Fibroblast of lung (primary cell): ENCODE measurements around the gene ARMC8. TPM values are rescaled to one million over a fixed set of nuclear protein-coding genes. Genes with fewer than 3 reads are reported as not detected.

Experiments
- DNase-seq, 2 donors: peaks; one replicate each; pipeline versions ENCODE4 v3.0.0 to v3.0.0-alpha.2; 2010; ENCODE audit warnings: low read depth in 2 of 2
- H2AFZ ChIP-seq: 2 replicates; pipeline ENCODE4 v1.5.1; 2012; ENCODE audit warnings: low read length, control low read depth, inconsistent platforms
- H3K27ac ChIP-seq: 2 replicates; pipeline ENCODE4 v1.5.1; 2011; ENCODE audit warnings: low read length, control low read depth; ENCODE audit not compliant: insufficient read depth
- H3K27me3 ChIP-seq: 2 replicates; pipeline ENCODE4 v1.5.1; 2011; ENCODE audit warnings: mild to moderate bottlenecking, low read length; ENCODE audit not compliant: control insufficient read depth, insufficient read depth
- H3K36me3 ChIP-seq: 2 replicates; pipeline ENCODE4 v1.5.1; 2011; ENCODE audit warnings: low read length; ENCODE audit not compliant: control insufficient read depth, insufficient read depth
- H3K4me1 ChIP-seq: 2 replicates; pipeline ENCODE4 v1.5.1; 2011; ENCODE audit warnings: low read length; ENCODE audit not compliant: control insufficient read depth, insufficient read depth; ENCODE audit errors: extremely low read depth
- H3K4me2 ChIP-seq: 2 replicates; pipeline ENCODE4 v1.5.1; 2011; ENCODE audit warnings: low read length, control low read depth; ENCODE audit not compliant: insufficient read depth; ENCODE audit errors: extremely low read depth
- H3K4me3 ChIP-seq, 4 experiments: fragments of 200-600 bp in 1 of 4; sonication (generic) in 1 of 4; replicated peaks in 1 of 4; 2 replicates each; pipeline ENCODE4 v1.5.1; 2011 to 2016; ENCODE audit warnings: low read length in 4 of 4, low read depth in 3 of 4, mild to moderate bottlenecking in 3 of 4, control low read depth in 2 of 4, inconsistent platforms in 1 of 4, mixed read lengths in 1 of 4; ENCODE audit not compliant: insufficient read depth in 1 of 4; ENCODE audit errors: control extremely low read depth in 1 of 4
- H3K79me2 ChIP-seq: 2 replicates; pipeline ENCODE4 v1.5.1; 2012; ENCODE audit warnings: mild to moderate bottlenecking, low read length, inconsistent platforms; ENCODE audit not compliant: control insufficient read depth, insufficient read depth
- H3K9ac ChIP-seq: 2 replicates; pipeline ENCODE4 v1.5.1; 2011; ENCODE audit warnings: mild to moderate bottlenecking, low read length, control low read depth; ENCODE audit not compliant: insufficient read depth
- H3K9me3 ChIP-seq: 2 replicates; pipeline ENCODE4 v1.5.1; 2012; ENCODE audit warnings: low read depth, low read length; ENCODE audit not compliant: control insufficient read depth, insufficient read depth
- H4K20me1 ChIP-seq: 2 replicates; pipeline ENCODE4 v1.5.1; 2011; ENCODE audit warnings: low read length; ENCODE audit not compliant: control insufficient read depth, insufficient read depth; ENCODE audit errors: extremely low read depth
- CTCF ChIP-seq, 2 donors: IDR thresholded peaks in 1 of 2; conservative IDR thresholded peaks in 1 of 2; 1 replicate in 1 of 2; 2 replicates in 1 of 2; pipeline ENCODE4 v1.5.1; 2011 to 2012; ENCODE audit warnings: low read length in 2 of 2, control low read depth in 1 of 2, inconsistent platforms in 1 of 2, low read depth in 1 of 2, mild to moderate bottlenecking in 1 of 2
- EZH2 ChIP-seq: IDR thresholded peaks from 2 replicates; pipeline ENCODE4 v1.5.1; 2012; ENCODE audit warnings: low read length, control low read depth, mild to moderate bottlenecking; ENCODE audit errors: missing control alignments
- polyA plus RNA-seq, 2 donors: library from polyadenylated mRNA; depleted of rRNA in 1 of 2; stranded (reverse) in 1 of 2; unstranded in 1 of 2; fragments of >200 nt; gene quantifications; 2 replicates each; pipeline ENCODE4 v1.2.1, GENCODE V29; 2011 to 2012; ENCODE audit warnings: missing spikeins in 1 of 2
- total RNA-seq: library from RNA; depleted of rRNA; stranded (reverse); fragments of >200 nt; gene quantifications from 2 replicates; pipeline ENCODE4 v1.2.1, GENCODE V29; 2014

Gene ARMC8
- total and polyA plus RNA-seq, 2 donors (not counting 1 experiment from before 2014, with no cell fraction given), result 44.7 to 45.9 TPM

DNA sequence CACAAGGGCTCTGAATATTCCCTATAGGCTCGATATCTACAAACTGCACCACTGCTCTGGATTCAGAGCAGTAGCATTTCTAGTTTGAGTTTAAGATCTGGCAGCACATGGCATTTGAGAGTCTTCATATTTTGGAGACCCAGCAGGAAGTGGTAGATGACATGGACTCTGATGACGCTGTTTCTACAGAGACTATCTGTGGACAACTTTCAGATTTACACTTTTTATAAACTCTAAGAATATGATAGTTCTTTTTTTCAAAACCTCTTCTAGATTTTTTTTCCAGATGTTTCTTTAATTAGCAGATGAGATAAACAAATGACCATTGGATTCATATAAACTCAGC lies 35.8 kb downstream of the ARMC8 start:
- Histone ChIP-seq H3K9me3 (no peaks in the 10 kb centered on the region), H2AFZ (no peak overlapping the region), H3K4me1 (no peaks in the 10 kb centered on the region), H3K27ac (no peak overlapping the region), H3K36me3 (peaks cover 6% of the 10 kb centered on the region), H3K9ac (no peak overlapping the region), H3K4me2 (no peak overlapping the region), H4K20me1 (no peaks in the 10 kb centered on the region), H3K79me2 (no peaks in the 10 kb centered on the region), H3K27me3 (no peaks in the 10 kb centered on the region), H3K4me3 (no peak overlapping the region)
- TF ChIP-seq EZH2 (no peak), CTCF (conservative IDR thresholded peaks at IDR 0.05 in 1 of 2, IDR thresholded peaks at IDR 0.05 in 1 of 2; ENCODE audit: low read depth in 1 of 2, low read length in 2 of 2) (no peak)
- DNase-seq, result no peak

DNA sequence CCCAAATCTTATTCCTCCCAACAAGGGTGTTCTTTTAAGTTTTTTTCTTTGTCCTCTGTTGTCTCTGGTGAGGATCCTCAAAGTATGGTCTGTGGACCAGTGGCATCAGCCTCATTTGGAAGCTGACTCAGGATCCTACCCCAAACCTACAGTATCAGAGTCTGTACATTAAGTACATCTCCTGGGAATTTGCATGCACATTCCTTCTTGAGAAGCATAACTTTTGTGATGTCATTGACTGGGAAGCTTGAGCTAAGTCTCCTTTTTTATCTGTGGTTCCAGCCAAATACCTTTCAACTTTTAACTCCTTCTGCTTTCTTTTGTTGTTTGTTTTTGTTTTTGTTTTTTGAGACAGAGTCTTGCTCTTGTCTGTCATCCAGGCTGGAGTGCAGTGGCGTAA lies 40.5 kb downstream of the ARMC8 start:
- H3K9ac ChIP-seq, result no peak overlapping the region
- H2AFZ ChIP-seq, result no peak overlapping the region
- H3K4me2 ChIP-seq, result no peak overlapping the region
- no peaks in the 10 kb centered on the region for H3K9me3 ChIP-seq
- TF ChIP-seq EZH2 (no peak), CTCF (conservative IDR thresholded peaks at IDR 0.05 in 1 of 2, IDR thresholded peaks at IDR 0.05 in 1 of 2; ENCODE audit: low read depth in 1 of 2, low read length in 2 of 2) (no peak)
- H3K4me1 ChIP-seq, result no peaks in the 10 kb centered on the region
- peak; percentile 21 to 78 for DNase-seq
- H3K79me2 ChIP-seq, result no peaks in the 10 kb centered on the region
- no peaks in the 10 kb centered on the region for H4K20me1 ChIP-seq
- H3K36me3 ChIP-seq, result peaks cover 6% of the 10 kb centered on the region
- no peak overlapping the region for H3K4me3 ChIP-seq
- H3K27ac ChIP-seq, result no peak overlapping the region
- H3K27me3 ChIP-seq, result no peaks in the 10 kb centered on the region

GRCh38 chr3:138230525-138230924 lies 43.4 kb downstream of the ARMC8 start:
- Histone ChIP-seq H4K20me1 (no peaks in the 10 kb centered on the region), H3K36me3 (peaks cover 2% of the 10 kb centered on the region), H3K4me1 (no peaks in the 10 kb centered on the region), H3K4me2 (no peak overlapping the region), H3K4me3 (no peak overlapping the region), H3K9ac (no peak overlapping the region), H3K79me2 (no peaks in the 10 kb centered on the region), H3K27me3 (no peaks in the 10 kb centered on the region), H3K27ac (no peak overlapping the region), H3K9me3 (no peaks in the 10 kb centered on the region), H2AFZ (no peak overlapping the region)
- peak in 1 of 2 donors; percentile 57 for DNase-seq
- TF ChIP-seq EZH2 (no peak), CTCF (conservative IDR thresholded peaks at IDR 0.05 in 1 of 2, IDR thresholded peaks at IDR 0.05 in 1 of 2; ENCODE audit: low read depth in 1 of 2, low read length in 2 of 2) (no peak)
